HG03095 (cell line): Measurements from ENCODE around the gene MAB21L1.

ENCODE experiments used
- ATAC-seq: cut with Tn5 transposase; IDR thresholded peaks from one replicate; pipeline ENCODE4 v1.9.1; 2021; ENCODE audit warnings: moderate library complexity; ENCODE audit not compliant: unreplicated experiment

The MAB21L1 gene

DNA sequence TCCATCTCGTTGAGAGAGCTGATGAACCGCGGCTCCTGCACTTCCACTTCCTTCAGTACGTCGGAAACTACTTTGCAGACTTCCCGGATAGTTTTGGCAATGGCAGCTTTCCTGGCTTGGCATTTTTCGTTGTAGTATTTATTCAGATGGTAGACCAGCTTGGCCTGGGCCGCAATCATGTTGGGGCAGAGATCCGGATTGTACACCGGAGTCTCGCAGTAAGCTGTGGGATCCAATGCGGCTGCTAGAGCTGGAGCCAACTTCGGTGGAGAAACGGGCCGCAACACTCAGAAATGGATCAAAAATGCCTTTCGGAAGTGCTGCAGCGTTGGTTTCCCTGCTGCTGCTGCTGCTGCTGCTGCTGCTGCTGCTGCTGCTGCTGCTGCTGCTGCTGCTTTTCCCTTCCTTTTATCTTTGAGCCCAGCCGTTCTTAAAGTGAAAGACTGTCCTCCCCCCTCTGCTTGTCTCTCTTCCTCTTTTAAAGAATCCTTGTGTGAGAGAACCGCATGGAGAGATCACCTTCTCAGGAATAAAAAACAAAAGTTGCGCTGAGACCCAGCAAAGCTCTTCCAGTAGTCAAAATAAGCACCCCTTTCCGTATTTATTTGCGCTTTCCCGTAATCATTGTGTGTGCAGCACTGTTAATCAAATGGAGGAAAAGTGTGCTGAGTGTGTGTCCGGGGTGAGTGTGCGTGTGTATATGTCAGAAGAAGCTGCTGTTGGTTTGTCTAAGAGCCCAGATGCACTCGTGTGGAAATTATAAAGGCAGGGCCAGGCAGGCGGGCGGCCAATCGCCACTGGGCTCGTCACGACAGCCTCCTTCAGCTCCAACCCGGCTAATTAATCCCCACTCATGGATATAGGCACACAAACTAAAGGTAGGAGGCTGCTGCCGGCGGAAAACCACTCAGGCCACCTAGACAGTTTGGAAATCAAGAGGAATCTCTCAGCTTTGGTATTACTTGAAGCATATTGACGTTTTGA is at the start of gene MAB21L1:
MAB21L1 (minus strand) TSS at position 730 of the 984 bp plus-strand sequence; CDS start at position 179, 551 bp downstream.
- no peak for ATAC-seq

DNA sequence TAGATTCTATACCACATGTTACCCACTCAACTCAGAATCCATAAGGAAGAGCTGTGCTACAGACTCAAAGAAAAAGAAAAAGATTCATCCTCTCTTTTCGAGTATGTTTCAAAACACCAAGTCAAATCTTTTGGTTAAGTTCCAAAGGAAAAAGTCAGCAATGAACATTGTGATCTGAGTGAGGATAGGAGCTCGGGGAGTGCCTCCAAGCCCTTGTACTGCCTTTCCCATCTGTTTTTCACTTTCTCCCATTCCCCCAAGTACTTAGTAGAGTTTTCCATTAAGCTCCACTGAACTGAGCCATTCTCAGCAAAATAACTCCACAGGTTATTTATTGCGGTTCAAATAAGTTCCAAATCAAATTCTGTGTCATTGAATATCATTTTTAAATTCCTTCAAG is 47.7 kb upstream of the MAB21L1 start:
- ATAC-seq = no peak

DNA sequence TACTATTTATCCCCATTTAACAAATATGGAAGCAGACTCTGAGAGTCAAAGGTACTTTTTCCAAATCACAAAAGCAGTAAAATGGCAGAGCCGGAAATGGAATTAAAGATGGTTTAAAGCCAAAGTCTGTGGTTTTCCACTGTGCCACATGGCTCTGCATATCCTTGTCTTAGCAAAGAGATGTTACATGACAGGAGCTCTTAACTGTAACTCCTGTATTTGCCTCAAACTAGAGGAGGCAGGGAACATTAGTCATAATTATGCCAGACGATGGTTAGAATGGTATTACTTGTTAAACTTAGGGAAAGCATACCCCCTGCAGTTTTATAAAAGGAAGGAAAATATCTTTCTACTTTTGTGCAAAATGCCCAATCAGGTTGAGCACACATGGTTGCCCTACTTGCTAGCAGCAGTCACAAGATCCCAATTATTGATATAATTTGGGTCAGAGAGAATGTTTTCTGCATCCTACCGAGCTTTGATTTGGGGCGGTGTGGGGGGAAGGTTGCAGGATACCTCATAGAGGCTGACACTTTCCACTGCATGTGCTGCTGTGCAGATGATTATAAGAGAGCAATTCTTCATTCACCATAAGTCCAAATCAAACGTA is 42.0 kb upstream of the MAB21L1 start:
- ATAC-seq = no peak

DNA sequence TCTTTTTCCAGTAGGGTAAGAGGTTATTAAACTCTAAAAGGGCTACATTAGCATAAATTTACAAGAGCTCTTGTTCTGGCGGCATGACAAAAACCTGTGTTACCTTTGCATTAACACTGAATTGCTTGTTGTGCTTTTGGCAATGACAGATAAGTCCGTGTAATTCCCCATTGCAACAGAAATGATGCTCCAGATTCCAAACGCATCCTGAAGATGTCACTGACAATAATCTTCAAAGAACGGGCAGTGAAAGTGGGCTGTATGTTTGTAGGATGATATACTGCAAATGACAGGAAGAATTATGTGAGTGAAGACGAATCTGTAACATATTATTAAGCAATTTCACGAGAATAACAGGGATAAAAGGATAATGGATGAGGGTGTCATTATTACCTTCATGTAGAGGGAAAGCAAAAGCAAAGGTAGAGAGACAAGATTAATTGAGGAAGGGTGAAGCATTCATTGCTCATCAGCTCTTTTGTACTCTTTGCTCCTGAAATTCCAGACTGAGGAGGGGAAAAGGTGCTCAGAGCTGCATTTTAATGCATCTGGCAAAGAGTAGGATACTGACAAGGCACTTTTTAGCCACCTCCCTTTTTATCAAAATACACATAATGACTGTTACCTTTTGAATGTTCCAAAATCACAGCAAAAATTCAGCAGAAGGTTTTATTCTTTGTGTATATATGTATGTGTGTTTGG is 38.5 kb upstream of the MAB21L1 start:
- ATAC-seq = no peak

DNA sequence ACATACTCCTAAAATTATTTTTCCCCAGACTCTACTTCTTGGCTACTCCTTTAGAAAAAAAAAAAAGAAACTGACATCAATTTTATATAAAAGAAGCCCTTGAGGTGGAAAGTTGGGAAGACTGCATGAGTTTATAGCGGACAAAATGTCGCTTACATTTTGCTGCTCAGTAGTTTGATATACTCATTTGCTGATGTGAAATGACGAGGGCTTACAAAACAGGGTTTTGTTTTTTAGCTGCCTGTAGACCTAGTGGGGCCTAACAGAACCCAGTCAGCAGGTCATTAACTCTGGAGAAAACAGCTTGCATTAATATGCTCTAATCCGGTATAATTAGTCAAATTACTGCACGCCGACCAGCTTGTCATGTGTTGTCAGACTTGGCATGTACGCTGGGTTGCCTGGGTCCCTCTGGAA is 37.6 kb upstream of the MAB21L1 start:
- ATAC-seq = no peak

DNA sequence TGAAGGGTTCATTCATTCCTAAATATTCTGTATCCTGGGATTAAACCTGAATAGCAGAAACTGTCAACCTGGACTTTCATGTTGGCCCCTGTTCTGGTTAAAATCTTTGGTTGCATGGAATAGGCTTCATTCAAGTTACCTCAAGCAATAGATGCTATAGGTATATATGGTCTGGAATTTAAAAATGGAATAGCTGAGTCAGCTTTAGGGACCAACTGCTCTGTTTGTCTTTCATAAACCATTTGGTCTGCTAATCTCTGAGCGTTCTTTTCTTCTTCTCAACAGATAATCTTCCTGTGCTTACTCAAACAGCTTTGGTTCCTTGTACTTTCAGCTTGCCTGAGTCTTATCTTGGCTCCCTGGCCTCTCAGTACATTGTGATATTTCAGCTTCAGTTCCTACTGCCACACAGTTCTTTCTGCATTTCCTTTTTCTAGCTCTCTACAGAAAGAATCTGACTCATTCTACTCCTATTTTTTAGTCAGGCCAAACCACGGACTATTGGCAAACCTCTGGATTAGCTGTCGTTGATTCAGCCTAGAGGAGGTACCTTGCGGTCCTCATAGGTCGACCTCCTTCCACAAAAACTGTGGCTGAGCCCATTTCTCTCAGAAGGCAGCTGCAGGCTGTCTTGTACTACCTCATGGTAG is 35.9 kb upstream of the MAB21L1 start:
- no peak for ATAC-seq

DNA sequence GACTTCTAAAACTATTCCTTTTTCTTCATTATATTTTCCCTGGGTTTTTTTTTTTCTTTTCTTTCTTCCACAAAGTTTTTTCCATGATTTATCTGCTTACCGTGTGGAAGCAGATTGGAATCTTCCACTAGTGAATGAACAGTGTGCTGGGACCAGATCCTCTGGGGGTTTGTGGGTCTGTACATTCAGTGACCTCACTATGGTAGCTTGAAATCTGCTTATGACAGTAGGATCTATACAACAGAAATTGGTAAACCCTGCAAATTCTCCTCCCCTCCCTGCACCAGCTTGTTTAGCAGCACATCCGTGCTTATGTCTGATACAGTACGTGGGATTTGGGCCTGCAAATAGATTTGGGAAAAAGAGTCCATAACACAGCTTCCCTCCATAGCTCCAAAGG is 26.0 kb upstream of the MAB21L1 start:
- no peak for ATAC-seq

DNA sequence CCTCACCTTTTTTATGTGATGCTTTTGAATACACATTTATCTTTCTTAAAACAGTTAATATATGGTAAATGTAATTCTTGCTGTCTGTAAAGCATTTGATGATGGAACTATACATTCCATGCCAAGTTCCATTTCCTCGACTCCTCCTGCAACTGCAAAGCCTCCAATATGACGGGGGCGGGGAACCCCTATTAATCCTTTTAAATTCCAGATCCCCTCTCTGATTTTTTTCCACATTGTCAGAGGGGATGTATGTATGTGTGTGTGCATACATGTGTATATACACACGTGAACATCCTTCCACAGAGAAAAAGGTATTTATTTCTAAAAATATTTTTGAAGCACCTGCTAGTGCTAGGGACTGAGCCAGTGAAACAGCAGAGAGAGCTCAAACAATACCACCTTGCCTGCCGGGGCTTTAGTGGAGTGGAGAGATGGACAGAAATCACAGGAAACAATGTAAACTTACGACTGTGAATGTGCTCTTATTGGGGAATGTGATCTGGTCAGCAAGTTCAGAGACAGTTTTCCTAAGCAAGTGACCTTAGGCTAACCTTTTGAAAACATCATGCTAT is 25.3 kb upstream of the MAB21L1 start:
- ATAC-seq = no peak

DNA sequence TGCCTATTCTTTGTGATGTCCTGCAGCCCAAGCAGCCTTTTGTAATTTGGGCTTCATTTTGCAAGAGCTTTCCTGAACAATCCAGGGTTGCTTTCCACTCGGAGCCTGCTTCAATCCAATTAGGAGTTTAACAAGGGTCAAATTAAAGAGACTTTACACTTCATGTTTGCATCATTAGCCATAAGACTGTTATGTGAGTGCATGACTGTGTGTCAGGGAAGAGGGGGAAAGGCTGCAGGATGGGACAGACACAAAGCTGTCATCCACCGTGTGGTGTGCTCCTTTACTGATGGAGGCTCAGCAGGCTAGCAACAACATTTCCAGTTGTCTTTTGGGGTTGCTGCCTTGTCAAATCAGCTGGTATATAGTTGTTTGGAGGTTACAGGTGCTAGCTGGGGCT is 23.7 kb upstream of the MAB21L1 start:
- no peak for ATAC-seq

DNA sequence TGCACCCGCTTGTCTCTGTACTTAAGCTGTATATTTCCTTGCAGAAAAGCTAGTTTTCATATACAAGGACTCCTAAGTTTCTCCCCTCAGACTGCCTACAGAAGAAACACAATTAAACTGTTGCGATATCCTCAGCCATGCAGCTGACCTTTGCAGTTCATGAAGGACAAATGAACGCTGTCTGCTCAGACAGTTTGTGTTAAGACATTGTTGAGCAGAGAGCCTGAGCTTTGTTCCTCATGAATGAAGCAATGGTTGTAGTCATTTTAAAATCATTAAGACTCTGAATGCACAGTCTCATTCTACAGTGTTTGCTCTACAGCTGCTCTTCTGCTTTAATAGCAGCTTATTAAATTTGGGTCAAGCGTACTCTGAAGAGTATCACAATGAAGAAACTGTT is 23.2 kb upstream of the MAB21L1 start:
- no peak for ATAC-seq

DNA sequence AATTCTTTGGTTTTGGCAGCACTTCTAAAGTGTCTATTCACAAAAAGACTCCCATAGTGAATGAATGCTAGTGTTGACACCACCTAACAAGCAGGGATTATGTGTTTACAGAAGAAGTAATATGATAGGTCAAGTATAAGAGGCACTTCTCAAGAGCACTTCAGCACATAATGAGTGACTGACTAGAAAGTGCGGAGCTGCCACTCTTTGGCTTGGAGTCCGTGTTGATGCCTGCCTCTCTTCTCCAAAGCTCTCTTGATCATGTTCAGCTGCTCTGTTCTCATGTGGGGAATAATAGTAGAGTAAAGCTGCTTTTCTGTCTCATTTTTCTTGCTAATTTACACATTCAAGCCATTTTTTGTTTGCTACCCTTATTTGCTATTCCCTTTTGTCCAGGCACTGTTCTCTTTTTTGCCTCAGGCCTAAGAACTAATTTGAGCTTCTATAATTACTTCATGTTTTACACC is 22.7 kb upstream of the MAB21L1 start:
- no peak for ATAC-seq

DNA sequence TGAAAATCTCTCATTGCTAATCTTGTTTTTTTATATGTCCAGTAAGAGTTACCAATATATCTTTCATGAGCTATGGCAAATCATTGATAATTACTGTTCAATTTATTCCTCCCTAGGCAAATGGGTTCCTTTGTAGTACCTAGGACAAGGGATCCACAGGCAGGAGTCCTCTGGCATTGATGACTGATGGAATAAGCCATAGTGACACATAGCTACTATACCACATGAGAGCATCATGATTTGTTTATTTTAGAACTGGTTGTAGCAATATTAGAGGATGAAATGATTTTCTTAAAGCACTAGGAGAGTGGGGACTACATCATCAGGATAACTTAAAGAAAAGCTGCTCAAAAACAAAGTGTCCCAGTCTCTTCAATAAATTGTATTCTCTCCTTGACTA is 21.7 kb upstream of the MAB21L1 start:
- no peak for ATAC-seq

DNA sequence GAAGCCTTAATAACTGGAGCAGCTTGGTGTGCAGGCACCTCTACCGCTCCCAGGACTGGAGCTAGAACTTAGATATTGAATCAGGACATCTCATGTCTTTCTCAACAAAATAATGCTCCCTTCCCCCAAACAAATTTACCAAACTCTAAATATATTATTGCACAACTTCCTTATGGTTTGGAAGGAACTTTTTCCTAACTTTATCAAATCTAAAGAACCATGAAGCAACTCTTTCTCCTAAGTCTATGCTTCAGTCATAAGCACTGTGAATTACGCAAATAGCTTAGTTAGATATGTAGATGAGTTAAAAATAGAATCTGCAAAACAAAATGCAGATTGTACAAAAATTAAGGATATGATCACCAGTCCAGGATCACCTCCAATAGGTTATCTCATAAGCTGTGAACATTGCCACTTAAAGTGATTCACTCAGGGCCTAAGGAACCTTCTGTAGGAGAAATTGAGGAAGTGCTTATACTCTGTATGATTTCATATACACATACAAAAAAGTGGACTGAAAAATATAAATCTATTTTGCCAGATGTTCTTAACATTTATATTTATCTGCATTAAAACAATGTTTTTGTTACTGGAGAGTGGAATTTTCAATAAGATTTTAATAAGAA is 20.4 kb upstream of the MAB21L1 start:
- no peak for ATAC-seq

DNA sequence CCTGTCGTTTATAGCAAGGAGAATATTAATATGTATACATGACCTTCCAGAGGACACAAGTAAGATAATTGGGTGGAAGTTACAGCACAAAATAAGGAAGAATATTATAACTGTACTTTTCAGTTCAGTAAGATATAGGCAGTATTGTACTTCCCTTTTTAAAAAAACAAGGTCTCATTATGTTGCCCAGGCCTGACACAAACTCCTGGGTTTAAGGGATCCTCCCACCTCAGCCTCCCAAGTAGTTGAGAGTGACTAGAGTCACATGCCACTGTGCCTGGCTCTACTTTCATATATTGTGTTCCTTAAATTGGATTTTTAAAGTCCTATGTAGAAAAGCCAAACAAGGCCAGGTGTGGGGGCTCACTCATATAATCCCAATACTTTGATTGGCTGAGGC is 19.5 kb upstream of the MAB21L1 start:
- ATAC-seq = no peak

DNA sequence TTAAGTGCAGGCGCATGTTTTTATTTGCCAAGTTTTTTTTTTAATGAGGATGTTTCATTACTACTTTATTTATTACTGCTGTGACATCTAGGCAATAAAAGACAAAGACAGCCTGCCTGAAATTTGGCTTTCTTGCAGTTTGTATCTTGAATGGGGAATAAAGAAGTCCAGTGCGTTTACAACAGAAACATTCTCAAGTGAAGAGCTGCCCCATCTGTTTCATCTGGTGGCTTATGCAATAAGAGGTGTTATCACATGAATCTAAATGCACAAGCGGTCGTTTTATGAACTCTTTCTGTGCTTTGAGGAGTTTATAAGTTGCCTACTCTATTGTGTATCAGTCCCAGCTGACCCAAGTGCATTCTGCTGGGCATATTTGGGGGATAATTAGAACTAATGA is 12.6 kb upstream of the MAB21L1 start:
- no peak for ATAC-seq

DNA sequence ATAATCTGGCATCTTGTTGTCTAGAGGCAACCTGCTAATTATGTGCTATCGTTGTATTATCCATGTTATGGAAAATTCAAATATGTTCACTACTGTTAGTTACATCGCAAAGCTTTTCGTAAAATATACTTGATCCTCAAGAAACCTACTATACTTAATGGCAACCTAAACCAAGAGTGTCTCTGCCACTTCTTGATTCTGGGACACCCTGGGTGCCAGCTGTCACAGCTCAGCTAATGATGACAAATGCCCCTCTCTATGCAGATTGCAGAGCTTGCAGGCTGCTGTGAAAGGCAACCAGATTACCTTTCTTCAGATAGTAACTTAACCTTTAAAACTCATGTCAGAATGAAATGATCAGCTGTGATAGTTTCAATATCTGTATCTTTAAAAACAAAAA is 8.9 kb upstream of the MAB21L1 start:
- no peak for ATAC-seq

DNA sequence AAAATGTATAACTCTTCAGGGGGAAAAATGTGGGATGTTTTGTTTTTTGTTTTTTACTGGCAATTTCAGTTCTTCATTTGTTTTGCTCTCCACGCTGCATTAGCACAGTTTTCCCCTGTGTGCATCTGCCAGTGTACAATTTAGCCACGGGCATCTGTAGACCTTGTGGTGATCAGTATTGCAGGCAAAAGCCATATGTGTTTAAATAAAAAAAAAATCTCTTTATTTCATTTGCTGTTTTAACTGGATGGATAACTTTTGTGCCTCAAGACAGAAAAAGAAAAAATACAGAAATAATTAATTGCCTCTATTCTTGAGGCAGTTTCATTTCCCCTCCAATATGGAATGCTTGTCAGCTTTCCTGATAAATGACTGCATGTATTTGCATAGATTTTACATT is 7.9 kb upstream of the MAB21L1 start:
- no peak for ATAC-seq

DNA sequence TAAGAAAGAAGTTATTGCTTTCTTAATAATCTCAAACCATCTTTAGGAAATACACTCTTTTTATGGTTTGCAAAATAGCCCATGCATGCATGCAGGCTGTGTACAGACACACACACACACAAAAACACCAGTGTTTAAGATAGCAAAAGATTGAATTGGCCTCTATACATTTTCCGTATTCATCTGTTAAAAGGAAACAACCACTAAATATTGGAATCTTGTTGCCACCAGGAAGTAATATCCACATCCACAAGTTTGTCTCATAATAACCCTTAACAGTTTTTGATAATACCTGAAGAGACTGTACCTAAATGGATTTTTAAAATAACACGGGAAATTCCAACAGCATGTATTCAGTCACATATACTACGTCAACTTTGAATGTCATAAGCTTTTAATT is 7.3 kb upstream of the MAB21L1 start:
- ATAC-seq = no peak

DNA sequence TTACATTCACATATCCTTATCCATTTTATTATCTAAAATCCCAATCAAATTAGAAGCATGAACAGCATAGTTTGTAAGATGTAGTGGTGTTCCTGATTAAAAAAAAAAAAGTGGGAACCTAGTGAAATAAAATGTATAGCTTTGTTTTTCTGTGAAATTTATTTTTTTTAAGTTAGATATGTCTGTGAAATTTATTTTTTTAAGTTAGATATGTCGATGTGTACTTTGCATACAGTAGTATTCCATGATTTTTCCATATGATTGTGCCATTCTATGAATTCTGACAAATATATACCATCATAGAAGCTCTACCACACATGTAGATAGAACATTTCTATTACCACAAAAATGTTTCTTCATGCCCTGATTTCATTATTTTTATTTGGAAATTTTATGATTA is 6.0 kb upstream of the MAB21L1 start:
- ATAC-seq = no peak

DNA sequence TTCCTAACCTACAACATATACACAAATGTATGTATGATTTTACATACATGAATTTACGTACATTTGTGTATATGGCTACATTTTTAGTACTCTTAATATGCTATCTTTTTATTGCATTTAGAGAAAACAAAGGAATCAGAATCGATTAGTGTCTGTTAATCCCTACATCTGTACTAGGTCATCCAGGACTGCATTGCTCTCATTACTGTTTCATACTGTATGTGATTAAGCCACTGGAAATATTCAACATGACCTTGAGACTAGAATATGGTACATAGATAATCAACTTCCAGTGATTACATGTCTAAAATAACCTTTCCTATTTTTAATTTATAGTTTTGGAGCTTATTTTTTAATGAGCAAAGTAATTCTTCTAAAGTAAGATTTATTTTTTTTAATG is 5.3 kb upstream of the MAB21L1 start:
- ATAC-seq = no peak
